Measurements from ENCODE around the gene LRRTM4.
"Not testable (repeated sequence)": the region's sequence is repeated elsewhere in the genome, so short reads cannot be mapped to it uniquely, and the experiment has no call there.

LRRTM4 gene

GRCh38 chr2:76711490-76711889, 810.7 kb downstream of the LRRTM4 start:
- H3K36me3 Mint-ChIP-seq (ENCODE audit: low read depth) = no peaks in the 10 kb centered on the region
- ATAC-seq = no peak
- no peak for DNase-seq
- H3K4me3 Mint-ChIP-seq = no peak overlapping the region
- H3K27me3 Mint-ChIP-seq = no peaks in the 10 kb centered on the region
- no peaks in the 10 kb centered on the region for H3K4me1 Mint-ChIP-seq
- peaks cover 7% of the 10 kb centered on the region for H3K9me3 Mint-ChIP-seq
- H3K27ac Mint-ChIP-seq = no peak overlapping the region

GRCh38 chr2:76700894-76701293, 821.3 kb downstream of the LRRTM4 start:
- Mint-ChIP-seq H3K27me3 (no peaks in the 10 kb centered on the region), H3K27ac (no peak overlapping the region), H3K36me3 (ENCODE audit: low read depth) (no peaks in the 10 kb centered on the region), H3K4me1 (no peaks in the 10 kb centered on the region), H3K9me3 (peaks cover 5% of the 10 kb centered on the region), H3K4me3 (no peak overlapping the region)
- ATAC-seq (no peak), DNase-seq (no peak)

GRCh38 chr2:76697998-76698713, 824.0 kb downstream of the LRRTM4 start:
- DNase-seq; H3K36me3 Mint-ChIP-seq (ENCODE audit: low read depth); H3K4me1 Mint-ChIP-seq: not testable (repeated sequence)

More at GRCh38 chr2:76697998-76698713, 824.0 kb downstream of the LRRTM4 start:
- not testable (repeated sequence) for H3K4me3 Mint-ChIP-seq, ATAC-seq, H3K27ac Mint-ChIP-seq, H3K27me3 Mint-ChIP-seq, H3K9me3 Mint-ChIP-seq

Data from activated naive CD8-positive, alpha-beta T cell treated with anti-CD3 and anti-CD28 coated beads, Interleukin-2, amount 50 U/mL, for 24 hours (primary cell).